Dedifferentiated amniotic fluid mesenchymal stem cell (primary cell): ENCODE results near the gene MYO18A.
A peak's percentile ranks its signal among the peaks of the same experiment; 100 is the strongest.

ENCODE experiments used
- DNase-seq: peaks from one replicate; pipeline ENCODE4 v3.0.0-alpha.2; 2016; ENCODE audit errors: extremely low spot score

Gene MYO18A

DNA sequence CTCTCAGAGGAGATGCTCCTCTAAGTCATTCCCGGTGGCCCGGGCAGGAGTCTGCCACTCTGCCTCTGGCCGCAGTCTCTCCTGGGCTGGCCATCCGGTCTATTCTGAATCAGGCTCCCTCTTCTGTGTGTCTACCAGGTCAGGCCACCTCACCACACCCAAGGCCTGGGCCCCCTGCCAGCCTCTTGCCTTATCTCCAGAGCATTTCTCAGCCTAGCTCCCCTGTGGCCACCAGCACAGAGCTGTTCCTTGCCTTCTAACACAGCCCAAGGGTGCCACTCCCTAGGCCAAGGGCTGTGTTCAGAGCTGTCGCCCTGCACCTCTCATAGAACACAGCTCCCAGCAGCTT, 55.3 kb downstream of the MYO18A start:
- no peak for DNase-seq

DNA sequence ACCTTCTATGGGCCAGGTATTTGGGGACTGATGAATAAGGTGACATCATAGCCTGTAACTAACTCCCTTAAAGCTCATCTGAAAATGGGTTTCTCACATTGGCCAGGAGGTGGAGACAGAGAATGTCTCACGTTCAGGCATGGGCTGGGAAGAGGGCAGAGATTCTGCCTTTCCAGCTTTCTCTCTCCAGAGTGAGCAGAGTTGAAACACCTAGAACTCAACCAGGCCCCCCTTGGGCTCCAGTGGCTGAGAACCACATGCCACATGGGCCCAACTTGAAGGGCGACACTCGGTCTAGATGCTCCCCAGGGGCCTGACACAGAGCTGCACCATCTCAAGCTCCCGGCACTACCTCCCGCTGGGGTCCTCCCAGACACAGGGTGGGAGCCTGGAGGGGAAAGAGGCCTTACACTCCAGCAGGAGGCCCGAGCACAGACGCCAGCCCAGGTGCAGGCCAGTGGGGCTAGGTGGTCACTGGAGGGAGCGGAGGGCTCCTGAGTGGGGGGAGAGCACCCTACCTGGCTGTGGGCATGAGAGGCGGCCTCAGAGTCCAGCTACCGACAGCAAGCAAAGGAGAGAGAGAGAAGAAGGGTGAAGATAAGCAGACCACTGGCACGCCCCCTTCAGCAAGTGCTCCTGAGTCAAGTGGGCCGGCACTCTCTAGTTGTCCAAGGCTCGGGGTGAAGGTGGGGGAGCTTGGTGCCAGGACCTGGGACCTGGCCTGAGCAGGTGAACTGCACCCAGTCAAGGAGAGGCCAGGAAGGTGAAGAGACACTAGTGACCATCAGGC, 55.9 kb downstream of the MYO18A start:
- peak; percentile 79 for DNase-seq

- DNase-seq = no peak
These were observed 57.1 kb downstream of the MYO18A start for GRCh38 chr17:29123111-29123510.

- no peak for DNase-seq
These were observed 58.8 kb downstream of the MYO18A start for GRCh38 chr17:29121442-29121841.

- no peak for DNase-seq
These were observed 59.8 kb downstream of the MYO18A start for GRCh38 chr17:29120433-29120832.

DNA sequence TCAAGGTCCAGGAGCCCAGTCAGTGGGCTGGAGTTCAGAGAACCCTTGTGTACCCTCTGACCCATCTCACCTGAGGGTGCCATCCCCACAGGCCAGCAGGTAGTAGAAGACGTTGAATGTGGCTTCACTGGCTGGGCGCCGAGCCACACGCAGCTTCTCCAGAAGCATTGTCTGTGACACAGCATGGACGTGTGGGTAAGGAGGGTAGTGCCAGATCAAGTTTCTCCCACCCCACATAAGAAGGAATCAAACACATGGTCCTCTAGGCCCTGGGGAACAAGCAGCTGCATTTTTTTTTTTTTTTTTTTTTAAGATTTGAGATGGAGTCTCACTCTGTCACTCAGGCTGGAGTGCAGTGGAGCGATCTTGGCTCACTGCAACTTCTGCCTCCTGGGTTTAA, 60.9 kb downstream of the MYO18A start:
- no peak for DNase-seq

- DNase-seq = peak; percentile 39
These were observed 63.1 kb downstream of the MYO18A start for GRCh38 chr17:29116804-29117753.

DNA sequence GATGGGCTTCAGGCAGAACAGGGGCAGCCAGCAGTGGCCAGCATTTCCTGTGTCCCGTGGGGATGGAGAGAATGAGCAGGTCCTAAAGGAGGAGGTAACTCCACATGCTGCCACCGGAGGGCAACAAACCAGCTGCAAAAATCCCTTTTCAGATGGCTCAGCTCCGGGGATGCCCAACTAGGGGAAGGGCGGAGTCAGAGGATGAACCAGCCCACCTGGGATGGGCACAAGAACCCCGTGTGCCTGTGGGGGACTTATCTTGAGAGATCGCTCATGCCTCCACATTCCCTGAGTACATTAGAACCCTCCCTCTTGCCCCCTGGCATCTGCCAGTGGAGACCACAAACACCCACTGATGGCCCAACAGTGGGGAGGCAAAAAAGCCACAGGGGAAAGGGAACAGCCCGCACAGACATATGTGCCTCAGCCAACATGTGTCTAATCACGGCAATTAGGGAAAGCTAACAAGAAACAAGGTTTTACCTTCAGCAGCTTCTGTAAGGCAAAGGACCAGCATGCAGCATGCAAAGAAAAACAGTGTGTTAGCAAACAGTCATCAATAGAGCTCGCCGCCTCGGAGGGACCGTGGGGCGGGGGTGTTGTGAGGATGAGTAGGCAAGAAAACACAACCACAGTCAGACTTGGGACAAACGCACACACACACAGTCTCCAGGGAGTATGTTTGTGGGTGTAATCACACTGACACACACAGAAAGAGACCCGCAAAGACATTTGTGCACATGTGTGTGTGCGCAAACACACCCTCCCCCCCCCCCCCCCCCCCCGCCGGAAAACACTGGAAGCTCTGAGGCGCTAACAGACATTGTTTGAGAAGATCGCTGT, 64.0 kb downstream of the MYO18A start:
- DNase-seq = no peak

- no peak for DNase-seq
These were observed 64.8 kb downstream of the MYO18A start for GRCh38 chr17:29115435-29115834.

- DNase-seq = no peak
These were observed 66.1 kb downstream of the MYO18A start for GRCh38 chr17:29114141-29114540.

GRCh38 chr17:29113334-29113733, 66.9 kb downstream of the MYO18A start:
- no peak for DNase-seq

- DNase-seq = no peak
These were observed 67.4 kb downstream of the MYO18A start for GRCh38 chr17:29112771-29113295.

DNA sequence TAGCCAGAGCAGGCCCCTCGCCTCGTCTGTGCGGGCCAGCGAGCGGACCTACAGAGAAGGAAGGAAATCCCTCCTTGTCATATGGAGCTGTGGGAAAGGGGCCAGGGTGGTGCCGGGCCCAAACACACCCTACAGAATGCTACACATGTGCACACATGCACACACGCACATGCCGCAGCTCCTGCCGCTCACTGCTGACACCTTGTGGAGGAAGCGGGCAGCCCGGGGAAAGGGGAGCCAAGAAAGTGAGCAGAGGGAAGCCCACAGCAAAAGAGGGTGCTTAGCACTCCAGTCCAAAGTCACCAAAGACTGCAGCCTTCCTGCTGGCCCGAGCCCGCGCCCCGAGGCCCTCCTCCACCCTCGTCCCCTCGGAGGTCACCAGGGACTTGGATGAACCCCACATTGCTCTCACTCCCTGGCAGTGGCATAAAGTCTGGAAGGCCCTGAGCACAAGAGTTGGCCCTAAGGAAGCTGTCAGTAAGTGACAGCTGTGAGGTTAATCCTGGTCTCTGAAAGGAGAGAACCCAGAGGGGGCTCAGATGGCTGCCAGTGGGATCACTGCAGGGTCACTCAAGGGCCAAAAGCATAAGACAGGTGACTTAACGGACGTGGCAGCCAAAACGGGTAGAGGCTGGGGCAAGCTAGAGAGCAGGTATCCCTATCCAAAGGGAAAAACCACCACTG, 68.2 kb downstream of the MYO18A start:
- DNase-seq = peak; percentile 47

DNA sequence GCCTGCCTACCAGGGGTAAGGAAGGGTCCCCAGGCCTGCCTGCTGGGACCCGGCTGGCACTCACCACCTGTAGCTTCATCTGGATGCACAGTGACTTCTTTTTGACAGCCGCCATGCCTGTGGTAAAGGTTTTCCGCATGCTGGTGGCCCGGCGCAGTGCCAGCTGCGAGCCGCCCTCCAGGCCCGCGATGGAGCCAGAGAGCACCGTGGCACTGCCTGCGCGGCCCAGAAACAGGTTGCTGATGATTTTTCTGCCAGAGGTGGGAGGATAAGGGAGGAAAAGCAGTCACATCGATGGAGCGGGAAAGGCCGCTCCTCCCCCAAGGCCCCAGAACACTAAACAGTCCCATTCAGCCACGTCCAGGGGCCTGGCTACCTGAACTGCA, 69.8 kb downstream of the MYO18A start:
- no peak for DNase-seq

- DNase-seq = no peak
These were observed 70.5 kb downstream of the MYO18A start for GRCh38 chr17:29109477-29110371.

DNA sequence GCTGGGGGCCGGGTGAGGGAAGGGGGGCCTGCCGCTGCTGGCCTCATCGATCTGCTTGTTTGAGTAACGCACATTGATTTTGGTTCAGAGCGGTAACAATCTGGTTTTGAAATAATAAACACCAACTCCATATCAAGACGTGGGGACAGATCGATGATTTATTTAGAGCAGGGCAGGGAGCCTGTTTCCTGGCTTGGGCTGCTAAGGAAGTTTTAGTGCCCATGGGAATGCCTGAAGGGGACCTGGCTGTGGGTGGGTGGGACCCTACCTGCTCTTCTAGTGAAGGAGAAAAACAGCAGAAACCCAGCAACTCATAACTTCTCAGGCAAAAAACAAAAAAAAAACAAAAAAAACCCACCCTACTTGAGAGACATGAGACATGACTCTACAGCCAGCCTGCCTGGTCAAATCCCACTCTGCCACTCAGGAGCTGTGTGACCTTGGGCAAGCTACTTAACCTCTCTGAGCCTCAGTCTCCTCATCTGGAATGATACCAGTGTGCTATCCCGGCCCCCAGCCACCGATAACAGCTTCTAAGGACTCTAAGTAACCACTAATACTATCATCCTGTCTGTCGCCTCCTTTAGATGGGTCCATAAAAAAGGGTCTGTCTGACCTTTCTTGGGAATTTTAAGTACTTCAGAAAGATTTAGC, 71.2 kb downstream of the MYO18A start:
- DNase-seq = no peak

DNA sequence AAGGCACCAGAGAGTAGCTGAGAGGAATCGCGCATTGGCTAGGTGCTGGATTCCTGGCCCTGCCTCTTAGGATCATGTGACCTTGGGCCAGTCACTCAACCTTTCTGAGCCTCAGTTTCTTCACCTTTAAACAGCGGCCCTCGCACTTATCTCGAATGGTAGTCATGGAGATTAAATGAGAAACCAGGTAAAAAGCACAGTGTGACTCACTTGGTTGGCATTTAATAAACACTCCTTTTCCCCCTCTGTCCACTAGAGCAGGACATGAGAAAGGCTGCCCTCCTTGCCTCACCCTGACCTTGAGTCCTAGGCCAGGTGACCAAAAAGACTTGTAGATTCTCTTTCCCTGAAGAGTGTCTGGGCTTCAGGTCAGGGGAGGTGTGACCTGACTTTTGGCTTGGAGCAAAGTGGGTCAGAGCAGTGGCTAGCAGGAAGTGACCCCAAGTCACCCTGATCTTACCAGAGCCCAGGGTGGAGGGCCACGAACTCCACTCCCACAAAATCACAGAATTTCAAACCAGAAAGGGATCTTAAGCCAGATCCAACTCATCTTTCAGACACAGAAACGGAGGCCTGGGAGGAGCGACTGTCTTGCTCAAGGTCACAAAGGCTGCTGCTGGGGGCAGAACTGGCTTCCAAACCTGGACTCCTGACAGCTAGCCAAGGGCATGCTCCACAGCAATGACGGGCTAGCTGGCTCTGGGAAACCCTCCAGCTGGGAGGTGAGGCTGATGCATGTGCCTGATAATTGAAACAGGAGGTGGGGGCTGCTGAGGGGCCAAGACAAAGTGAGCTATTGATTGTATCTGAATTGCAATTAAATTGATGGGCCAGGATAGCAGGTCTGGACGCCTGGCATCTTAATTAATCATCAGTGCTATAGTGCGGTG, 72.0 kb downstream of the MYO18A start:
- no peak for DNase-seq

DNA sequence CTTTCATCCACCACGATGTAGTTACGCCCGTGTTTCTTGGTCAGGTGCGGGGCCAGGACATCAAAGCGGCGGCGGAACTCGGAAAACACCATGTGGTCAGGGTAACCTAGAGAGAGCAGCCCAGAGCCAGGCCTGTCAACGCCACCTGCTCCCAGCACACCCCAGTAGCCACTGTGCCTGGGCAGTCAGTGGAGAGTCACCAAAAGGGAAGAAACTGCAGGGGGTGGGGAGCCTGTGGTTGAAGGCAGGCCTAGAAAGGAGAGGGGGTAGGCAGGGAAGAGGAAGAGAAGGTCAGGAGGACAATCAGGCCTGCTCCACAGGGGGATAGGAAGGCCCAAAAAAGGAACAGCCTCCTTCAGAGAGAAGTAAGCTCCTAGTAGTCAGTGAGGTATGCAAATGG, 73.1 kb downstream of the MYO18A start:
- no peak for DNase-seq

- no peak for DNase-seq
These were observed 76.9 kb downstream of the MYO18A start for GRCh38 chr17:29103341-29103740.
